Naive thymus-derived CD8-positive, alpha-beta T cell (primary cell): ENCODE data around the gene ME1. TPM values are rescaled to one million over a fixed set of nuclear protein-coding genes. Genes with fewer than 3 reads are reported as not detected.
A peak's percentile ranks its signal among the peaks of the same experiment; 100 is the strongest.
"Not testable (repeated sequence)": the region's sequence is repeated elsewhere in the genome, so short reads cannot be mapped to it uniquely, and the experiment has no call there.

Experiments used
- ATAC-seq, 2 donors: fragments of 150-1000 bp; cut with Tn5 transposase in 1 of 2; sonication (Bioruptor Pico), chemical (Tn5 transposase) in 1 of 2; 1 replicate in 1 of 2; 2 replicates in 1 of 2; pipeline ENCODE4 v1.10.0; 2021; ENCODE audit warnings: mild to moderate bottlenecking in 2 of 2, moderate library complexity in 2 of 2
- POLR2A ChIA-PET: fragments of 350-600 bp; sonication (Branson Sonifier 250); formaldehyde crosslinking; loops from one replicate; lab custom pipeline; 2021; ENCODE audit warnings: antibody characterized with exemption; lab: Charles Lee
- DNase-seq, 10 donors: peaks; one replicate each; pipeline versions ENCODE4 v3.0.0 to v3.0.0-alpha.2; 2020 to 2022
- H3K27ac Mint-ChIP-seq, 10 donors: one replicate each; pipeline ENCODE4 v1.8.0; 2020 to 2022; ENCODE audit warnings: mild to moderate bottlenecking in 10 of 10, mixed read lengths in 10 of 10, moderate library complexity in 4 of 10, inconsistent platforms in 1 of 10
- H3K27me3 Mint-ChIP-seq, 5 donors: one replicate each; pipeline ENCODE4 v1.8.0; 2021 to 2022; ENCODE audit warnings: mixed read lengths in 5 of 5
- H3K36me3 Mint-ChIP-seq, 3 donors: one replicate each; pipeline ENCODE4 v1.8.0; 2020 to 2022; ENCODE audit warnings: mixed read lengths in 3 of 3, mild to moderate bottlenecking in 2 of 3, inconsistent platforms in 1 of 3
- H3K4me1 Mint-ChIP-seq, 4 donors: one replicate each; pipeline ENCODE4 v1.8.0; 2021 to 2022; ENCODE audit warnings: mixed read lengths in 4 of 4
- H3K4me3 Mint-ChIP-seq, 10 donors: one replicate each; pipeline ENCODE4 v1.8.0; 2020 to 2022; ENCODE audit warnings: mild to moderate bottlenecking in 10 of 10, mixed read lengths in 10 of 10, moderate library complexity in 6 of 10, inconsistent platforms in 1 of 10
- H3K9me3 Mint-ChIP-seq, 9 donors: one replicate each; pipeline ENCODE4 v1.8.0; 2020 to 2022; ENCODE audit warnings: mixed read lengths in 9 of 9, mild to moderate bottlenecking in 3 of 9, inconsistent platforms in 1 of 9, moderate library complexity in 1 of 9
- polyA plus RNA-seq, 3 donors: library from polyadenylated mRNA; unstranded; fragments of 300-500 nt; fragmentation: Illumina TruSeq; gene quantifications; one replicate each; pipeline ENCODE4 v1.2.3, GENCODE V29; 2021
- total RNA-seq, 8 experiments: library from RNA in 2 of 8; stranded (reverse) in 2 of 8; gene quantifications; one replicate each; pipeline ENCODE4 v1.2.3 and lab custom pipeline; 2021 to 2026

The ME1 gene
- total and polyA plus RNA-seq, 5 experiments from 2014 or later = 0.11 TPM; not detected in 4

- no peak overlapping the region for H3K4me3 Mint-ChIP-seq
- ATAC-seq (no peak), DNase-seq (no peak)
- POLR2A ChIA-PET = no interaction called here
- H3K36me3 Mint-ChIP-seq = no peaks in the 10 kb centered on the region
- peaks cover 0 to 2% (median 0%) of the 10 kb centered on the region in 9 donors for H3K9me3 Mint-ChIP-seq
- peaks cover 0 to 12% (median 9%) of the 10 kb centered on the region in 5 donors for H3K27me3 Mint-ChIP-seq
- no peak overlapping the region for H3K27ac Mint-ChIP-seq
- H3K4me1 Mint-ChIP-seq = peaks cover 0 to 8% (median 0%) of the 10 kb centered on the region in 4 donors
These were observed 119.6 kb downstream of the ME1 start for GRCh38 chr6:83311231-83311630.

GRCh38 chr6:83310046-83310445 is 120.8 kb downstream of the ME1 start:
- DNase-seq = no peak
- ATAC-seq = no peak
- Mint-ChIP-seq H3K4me3 (no peak overlapping the region), H3K27ac (no peak overlapping the region), H3K36me3 (no peaks in the 10 kb centered on the region), H3K4me1 (peaks cover 0 to 8% (median 0%) of the 10 kb centered on the region in 4 donors), H3K27me3 (peaks cover 0 to 12% (median 9%) of the 10 kb centered on the region in 5 donors), H3K9me3 (peaks cover 0 to 2% (median 0%) of the 10 kb centered on the region in 9 donors)
- POLR2A ChIA-PET = no interaction called here

GRCh38 chr6:83309344-83309743 is 121.5 kb downstream of the ME1 start:
- POLR2A ChIA-PET = no interaction called here
- Mint-ChIP-seq H3K4me3 (no peak overlapping the region), H3K27ac (peak overlapping the region in 1 of 10 donors; percentile 18), H3K27me3 (peaks cover 2 to 12% (median 9%) of the 10 kb centered on the region in 5 donors), H3K36me3 (no peaks in the 10 kb centered on the region), H3K4me1 (peaks cover 0 to 8% (median 0%) of the 10 kb centered on the region in 4 donors), H3K9me3 (peaks cover 0 to 2% (median 0%) of the 10 kb centered on the region in 9 donors)
- ATAC-seq (no peak), DNase-seq (no peak)

- peaks cover 2 to 12% (median 9%) of the 10 kb centered on the region in 5 donors for H3K27me3 Mint-ChIP-seq
- H3K4me3 Mint-ChIP-seq = no peak overlapping the region
- peaks cover 0 to 2% (median 0%) of the 10 kb centered on the region in 9 donors for H3K9me3 Mint-ChIP-seq
- peaks cover 0 to 8% (median 0%) of the 10 kb centered on the region in 4 donors for H3K4me1 Mint-ChIP-seq
- POLR2A ChIA-PET = no interaction called here
- DNase-seq (no peak), ATAC-seq (no peak)
- peak overlapping the region in 1 of 10 donors; percentile 18 for H3K27ac Mint-ChIP-seq
- H3K36me3 Mint-ChIP-seq = no peaks in the 10 kb centered on the region
These were observed 122.0 kb downstream of the ME1 start for GRCh38 chr6:83308833-83309232.

GRCh38 chr6:83307849-83308248 is 123.0 kb downstream of the ME1 start:
- Mint-ChIP-seq H3K27ac (no peak overlapping the region), H3K36me3 (no peaks in the 10 kb centered on the region), H3K9me3 (peaks cover 0 to 2% (median 0%) of the 10 kb centered on the region in 9 donors), H3K4me3 (no peak overlapping the region), H3K4me1 (peaks cover 0 to 6% (median 0%) of the 10 kb centered on the region in 4 donors), H3K27me3 (peaks cover 2 to 12% (median 9%) of the 10 kb centered on the region in 5 donors)
- POLR2A ChIA-PET = no interaction called here
- DNase-seq (no peak), ATAC-seq (no peak)

GRCh38 chr6:83303426-83303825 is 127.4 kb downstream of the ME1 start:
- no peaks in the 10 kb centered on the region for H3K36me3 Mint-ChIP-seq
- peaks cover 2 to 15% (median 7%) of the 10 kb centered on the region in 5 donors for H3K27me3 Mint-ChIP-seq
- H3K27ac Mint-ChIP-seq = no peak overlapping the region
- DNase-seq (no peak), ATAC-seq (no peak)
- no peak overlapping the region for H3K4me3 Mint-ChIP-seq
- H3K4me1 Mint-ChIP-seq = no peaks in the 10 kb centered on the region
- POLR2A ChIA-PET = no interaction called here
- peaks cover 0 to 11% (median 2%) of the 10 kb centered on the region in 9 donors for H3K9me3 Mint-ChIP-seq

- Mint-ChIP-seq H3K4me3 (no peak overlapping the region), H3K27ac (no peak overlapping the region)
These were observed 136.2 kb downstream of the ME1 start for GRCh38 chr6:83294676-83295075.

GRCh38 chr6:83292900-83293843 is 137.7 kb downstream of the ME1 start:
- Mint-ChIP-seq H3K9me3 (peaks cover 0 to 19% (median 4%) of the 10 kb centered on the region in 9 donors), H3K27ac (no peak overlapping the region), H3K36me3 (no peaks in the 10 kb centered on the region), H3K4me3 (no peak overlapping the region), H3K27me3 (peaks cover 9 to 56% (median 24%) of the 10 kb centered on the region in 5 donors), H3K4me1 (no peaks in the 10 kb centered on the region)
- POLR2A ChIA-PET = no interaction called here
- ATAC-seq (no peak), DNase-seq (no peak)

More at GRCh38 chr6:83294676-83295075, 136.2 kb downstream of the ME1 start:
- peaks cover 9 to 56% (median 24%) of the 10 kb centered on the region in 5 donors for H3K27me3 Mint-ChIP-seq
- POLR2A ChIA-PET = no interaction called here
- ATAC-seq (no peak), DNase-seq (no peak)
- peaks cover 0 to 18% (median 4%) of the 10 kb centered on the region in 9 donors for H3K9me3 Mint-ChIP-seq
- H3K36me3 Mint-ChIP-seq = no peaks in the 10 kb centered on the region
- H3K4me1 Mint-ChIP-seq = no peaks in the 10 kb centered on the region

GRCh38 chr6:83287298-83287697 is 143.6 kb downstream of the ME1 start:
- H3K4me3 Mint-ChIP-seq, POLR2A ChIA-PET, H3K36me3 Mint-ChIP-seq, ATAC-seq, H3K27ac Mint-ChIP-seq, H3K4me1 Mint-ChIP-seq, DNase-seq: not testable (repeated sequence)
- peaks cover 2 to 20% (median 8%) of the 10 kb centered on the region in 5 donors for H3K27me3 Mint-ChIP-seq
- peaks cover 0 to 19% (median 4%) of the 10 kb centered on the region in 9 donors for H3K9me3 Mint-ChIP-seq

GRCh38 chr6:83285917-83286316 is 144.9 kb downstream of the ME1 start:
- H3K9me3 Mint-ChIP-seq = peaks cover 0 to 25% (median 9%) of the 10 kb centered on the region in 9 donors
- H3K4me1 Mint-ChIP-seq = no peaks in the 10 kb centered on the region
- peaks cover 0 to 4% (median 0%) of the 10 kb centered on the region in 3 donors for H3K36me3 Mint-ChIP-seq
- DNase-seq = no peak
- H3K4me3 Mint-ChIP-seq = no peak overlapping the region
- no peak overlapping the region for H3K27ac Mint-ChIP-seq
- no peak for ATAC-seq
- H3K27me3 Mint-ChIP-seq = peaks cover 0 to 9% (median 0%) of the 10 kb centered on the region in 5 donors
- POLR2A ChIA-PET = no interaction called here

GRCh38 chr6:83273596-83273995 is 157.3 kb downstream of the ME1 start:
- no peak for ATAC-seq
- no peak overlapping the region for H3K27ac Mint-ChIP-seq
- H3K36me3 Mint-ChIP-seq = no peaks in the 10 kb centered on the region
- H3K4me3 Mint-ChIP-seq = no peak overlapping the region
- no peaks in the 10 kb centered on the region for H3K9me3 Mint-ChIP-seq
- no peaks in the 10 kb centered on the region for H3K4me1 Mint-ChIP-seq
- POLR2A ChIA-PET = no interaction called here
- H3K27me3 Mint-ChIP-seq = peaks cover 3 to 28% (median 6%) of the 10 kb centered on the region in 5 donors
- DNase-seq = no peak

- H3K27me3 Mint-ChIP-seq = peaks cover 0 to 18% (median 3%) of the 10 kb centered on the region in 5 donors
- ATAC-seq (no peak), DNase-seq (no peak)
- no peaks in the 10 kb centered on the region for H3K4me1 Mint-ChIP-seq
- no peak overlapping the region for H3K4me3 Mint-ChIP-seq
- POLR2A ChIA-PET = no interaction called here
- no peak overlapping the region for H3K27ac Mint-ChIP-seq
- H3K9me3 Mint-ChIP-seq = no peaks in the 10 kb centered on the region
- H3K36me3 Mint-ChIP-seq = no peaks in the 10 kb centered on the region
These were observed 159.7 kb downstream of the ME1 start for GRCh38 chr6:83270971-83271719.
